ENCODE measurements around the gene GEMIN7. TPM values are rescaled to one million over a fixed set of nuclear protein-coding genes. Genes with fewer than 3 reads are reported as not detected.
A peak's percentile ranks its signal among the peaks of the same experiment; 100 is the strongest.

Gene GEMIN7
- total and polyA plus RNA-seq, 2 of the 13 experiments (the other 11 are each of a cell fraction or from before 2014, with no cell fraction given), result 24.1 to 30.6 TPM

- TF ChIP-seq, protein P1, sequence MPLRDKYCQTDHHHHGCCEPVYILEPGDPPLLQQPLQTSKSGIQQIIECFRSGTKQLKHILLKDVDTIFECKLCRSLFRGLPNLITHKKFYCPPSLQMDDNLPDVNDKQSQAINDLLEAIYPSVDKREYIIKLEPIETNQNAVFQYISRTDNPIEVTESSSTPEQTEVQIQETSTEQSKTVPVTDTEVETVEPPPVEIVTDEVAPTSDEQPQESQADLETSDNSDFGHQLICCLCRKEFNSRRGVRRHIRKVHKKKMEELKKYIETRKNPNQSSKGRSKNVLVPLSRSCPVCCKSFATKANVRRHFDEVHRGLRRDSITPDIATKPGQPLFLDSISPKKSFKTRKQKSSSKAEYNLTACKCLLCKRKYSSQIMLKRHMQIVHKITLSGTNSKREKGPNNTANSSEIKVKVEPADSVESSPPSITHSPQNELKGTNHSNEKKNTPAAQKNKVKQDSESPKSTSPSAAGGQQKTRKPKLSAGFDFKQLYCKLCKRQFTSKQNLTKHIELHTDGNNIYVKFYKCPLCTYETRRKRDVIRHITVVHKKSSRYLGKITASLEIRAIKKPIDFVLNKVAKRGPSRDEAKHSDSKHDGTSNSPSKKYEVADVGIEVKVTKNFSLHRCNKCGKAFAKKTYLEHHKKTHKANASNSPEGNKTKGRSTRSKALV (CRISPR knock-in tag; IDR thresholded peaks at IDR 0.05), result 0 out of 2 replicates have a peak, but pooled peaks have one; percentile 36
- TF ChIP-seq GATAD1 (CRISPR knock-in tag; IDR thresholded peaks at IDR 0.05) (peak; percentile 95), TBP (CRISPR knock-in tag; IDR thresholded peaks at IDR 0.05) (peak; percentile 94; the same call in 1 of the 2 replicates), ZNF709 (CRISPR knock-in tag; IDR thresholded peaks at IDR 0.05) (peak; percentile 95), MYNN (CRISPR knock-in tag; IDR thresholded peaks at IDR 0.05; ENCODE audit: low read depth) (0 out of 2 replicates have a peak, but pooled peaks have one; percentile 48), MTA1 (CRISPR knock-in tag; IDR thresholded peaks at IDR 0.05; ENCODE audit: borderline replicate concordance) (peak; percentile 97), KMT2B (CRISPR knock-in tag; IDR thresholded peaks at IDR 0.05) (peak; percentile 81), ZNF251 (CRISPR knock-in tag; IDR thresholded peaks at IDR 0.05) (no peak), ZNF101 (CRISPR knock-in tag; IDR thresholded peaks at IDR 0.05; ENCODE audit: borderline replicate concordance, low read depth) (peak; percentile 75; the same call in 1 of the 2 replicates), NFATC3 (CRISPR knock-in tag; IDR thresholded peaks at IDR 0.05) (no peak), SALL2 (CRISPR knock-in tag; IDR thresholded peaks at IDR 0.05) (peak; percentile 99)
- TF ChIP-seq, protein P2, sequence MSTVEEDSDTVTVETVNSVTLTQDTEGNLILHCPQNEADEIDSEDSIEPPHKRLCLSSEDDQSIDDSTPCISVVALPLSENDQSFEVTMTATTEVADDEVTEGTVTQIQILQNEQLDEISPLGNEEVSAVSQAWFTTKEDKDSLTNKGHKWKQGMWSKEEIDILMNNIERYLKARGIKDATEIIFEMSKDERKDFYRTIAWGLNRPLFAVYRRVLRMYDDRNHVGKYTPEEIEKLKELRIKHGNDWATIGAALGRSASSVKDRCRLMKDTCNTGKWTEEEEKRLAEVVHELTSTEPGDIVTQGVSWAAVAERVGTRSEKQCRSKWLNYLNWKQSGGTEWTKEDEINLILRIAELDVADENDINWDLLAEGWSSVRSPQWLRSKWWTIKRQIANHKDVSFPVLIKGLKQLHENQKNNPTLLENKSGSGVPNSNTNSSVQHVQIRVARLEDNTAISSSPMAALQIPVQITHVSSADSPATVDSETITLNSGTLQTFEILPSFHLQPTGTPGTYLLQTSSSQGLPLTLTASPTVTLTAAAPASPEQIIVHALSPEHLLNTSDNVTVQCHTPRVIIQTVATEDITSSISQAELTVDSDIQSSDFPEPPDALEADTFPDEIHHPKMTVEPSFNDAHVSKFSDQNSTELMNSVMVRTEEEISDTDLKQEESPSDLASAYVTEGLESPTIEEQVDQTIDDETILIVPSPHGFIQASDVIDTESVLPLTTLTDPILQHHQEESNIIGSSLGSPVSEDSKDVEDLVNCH (CRISPR knock-in tag; IDR thresholded peaks at IDR 0.05), result no peak
- TF ChIP-seq, protein P3, sequence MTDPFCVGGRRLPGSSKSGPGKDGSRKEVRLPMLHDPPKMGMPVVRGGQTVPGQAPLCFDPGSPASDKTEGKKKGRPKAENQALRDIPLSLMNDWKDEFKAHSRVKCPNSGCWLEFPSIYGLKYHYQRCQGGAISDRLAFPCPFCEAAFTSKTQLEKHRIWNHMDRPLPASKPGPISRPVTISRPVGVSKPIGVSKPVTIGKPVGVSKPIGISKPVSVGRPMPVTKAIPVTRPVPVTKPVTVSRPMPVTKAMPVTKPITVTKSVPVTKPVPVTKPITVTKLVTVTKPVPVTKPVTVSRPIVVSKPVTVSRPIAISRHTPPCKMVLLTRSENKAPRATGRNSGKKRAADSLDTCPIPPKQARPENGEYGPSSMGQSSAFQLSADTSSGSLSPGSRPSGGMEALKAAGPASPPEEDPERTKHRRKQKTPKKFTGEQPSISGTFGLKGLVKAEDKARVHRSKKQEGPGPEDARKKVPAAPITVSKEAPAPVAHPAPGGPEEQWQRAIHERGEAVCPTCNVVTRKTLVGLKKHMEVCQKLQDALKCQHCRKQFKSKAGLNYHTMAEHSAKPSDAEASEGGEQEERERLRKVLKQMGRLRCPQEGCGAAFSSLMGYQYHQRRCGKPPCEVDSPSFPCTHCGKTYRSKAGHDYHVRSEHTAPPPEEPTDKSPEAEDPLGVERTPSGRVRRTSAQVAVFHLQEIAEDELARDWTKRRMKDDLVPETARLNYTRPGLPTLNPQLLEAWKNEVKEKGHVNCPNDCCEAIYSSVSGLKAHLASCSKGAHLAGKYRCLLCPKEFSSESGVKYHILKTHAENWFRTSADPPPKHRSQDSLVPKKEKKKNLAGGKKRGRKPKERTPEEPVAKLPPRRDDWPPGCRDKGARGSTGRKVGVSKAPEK (CRISPR knock-in tag; IDR thresholded peaks at IDR 0.05; ENCODE audit: borderline replicate concordance), result no peak
- TF ChIP-seq, protein P4, sequence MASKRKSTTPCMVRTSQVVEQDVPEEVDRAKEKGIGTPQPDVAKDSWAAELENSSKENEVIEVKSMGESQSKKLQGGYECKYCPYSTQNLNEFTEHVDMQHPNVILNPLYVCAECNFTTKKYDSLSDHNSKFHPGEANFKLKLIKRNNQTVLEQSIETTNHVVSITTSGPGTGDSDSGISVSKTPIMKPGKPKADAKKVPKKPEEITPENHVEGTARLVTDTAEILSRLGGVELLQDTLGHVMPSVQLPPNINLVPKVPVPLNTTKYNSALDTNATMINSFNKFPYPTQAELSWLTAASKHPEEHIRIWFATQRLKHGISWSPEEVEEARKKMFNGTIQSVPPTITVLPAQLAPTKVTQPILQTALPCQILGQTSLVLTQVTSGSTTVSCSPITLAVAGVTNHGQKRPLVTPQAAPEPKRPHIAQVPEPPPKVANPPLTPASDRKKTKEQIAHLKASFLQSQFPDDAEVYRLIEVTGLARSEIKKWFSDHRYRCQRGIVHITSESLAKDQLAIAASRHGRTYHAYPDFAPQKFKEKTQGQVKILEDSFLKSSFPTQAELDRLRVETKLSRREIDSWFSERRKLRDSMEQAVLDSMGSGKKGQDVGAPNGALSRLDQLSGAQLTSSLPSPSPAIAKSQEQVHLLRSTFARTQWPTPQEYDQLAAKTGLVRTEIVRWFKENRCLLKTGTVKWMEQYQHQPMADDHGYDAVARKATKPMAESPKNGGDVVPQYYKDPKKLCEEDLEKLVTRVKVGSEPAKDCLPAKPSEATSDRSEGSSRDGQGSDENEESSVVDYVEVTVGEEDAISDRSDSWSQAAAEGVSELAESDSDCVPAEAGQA (IDR thresholded peaks at IDR 0.05; ENCODE audit: low read depth), result peak; percentile 68; the same call in 1 of the 2 replicates
- TF ChIP-seq, protein P4 (CRISPR knock-in tag; IDR thresholded peaks at IDR 0.05; ENCODE audit: borderline replicate concordance), result peak; percentile 82
Measured at GRCh38 chr19:45079063-45079910, at the start of gene GEMIN7 (continued).
